Urothelium cell line (cell line): ENCODE data around the gene RHEB.

ENCODE experiments used
- DNase-seq: peaks from one replicate; pipeline ENCODE4 v3.0.0; 2011; ENCODE audit warnings: low spot score, mixed read lengths
- FAIRE-seq: peaks from 2 replicates; lab custom pipeline; 2011; peaks lifted over from hg19 to GRCh38; lab: Jason Lieb, UNC

RHEB gene

DNA sequence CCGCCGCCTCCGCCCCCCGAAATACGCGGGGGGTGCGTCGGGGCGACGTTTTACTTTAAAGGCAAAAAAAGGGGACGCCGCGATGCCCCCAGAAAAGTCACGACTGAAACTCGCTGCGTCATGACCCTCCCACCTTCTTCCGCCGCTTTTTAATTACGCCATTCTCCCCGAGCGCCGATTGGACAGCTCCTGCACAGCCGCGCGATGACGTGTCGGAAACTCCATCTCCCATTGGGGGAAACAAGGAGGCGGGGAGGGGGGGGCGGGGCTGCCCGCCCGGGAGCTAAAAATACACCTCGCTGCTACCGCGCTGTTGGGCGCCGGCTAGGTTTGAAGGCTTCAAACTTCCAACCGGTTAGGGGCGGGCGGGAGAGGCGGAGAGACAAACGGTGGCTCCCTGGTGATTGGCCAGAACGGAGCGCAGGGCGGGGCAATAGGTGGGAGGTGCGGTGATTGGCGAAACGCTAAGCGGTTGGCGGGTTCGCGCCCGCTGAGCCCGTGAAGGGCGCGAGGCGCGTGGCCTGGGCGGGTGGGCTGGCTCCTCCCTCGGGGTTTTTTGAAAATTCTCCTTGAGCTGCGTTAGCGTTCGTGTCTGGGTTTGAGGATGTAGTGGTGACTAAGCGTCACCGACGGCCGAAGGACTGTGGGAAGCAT lies at the start of gene RHEB:
TSS of gene RHEB (minus strand) at position 131 of the 654 bp plus-strand sequence. CDS start 384 bp downstream, outside the sequence.
- DNase-seq (peak; percentile 76), FAIRE-seq (no peak)

DNA sequence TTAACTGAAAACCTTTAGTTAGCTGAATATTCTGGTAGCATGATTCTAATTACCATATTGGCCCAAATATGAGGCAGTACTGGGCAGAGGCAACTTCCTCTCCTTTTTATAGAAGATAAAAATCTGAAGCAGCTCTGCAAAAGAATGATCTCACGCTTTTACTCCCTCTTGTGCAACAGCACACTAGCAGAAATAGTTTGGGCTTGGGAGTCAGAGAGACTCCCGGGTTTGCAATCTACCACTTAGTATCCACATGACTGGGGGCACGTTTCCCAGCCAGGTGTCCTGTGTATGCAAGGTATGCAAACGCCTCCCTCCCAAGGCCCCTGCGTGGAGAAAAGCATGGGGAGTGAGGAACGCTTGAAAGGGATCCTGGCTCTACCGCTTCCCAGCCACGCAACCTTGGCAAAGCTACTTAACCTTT lies 47.2 kb upstream of the RHEB start:
- no peak for DNase-seq
- FAIRE-seq = no peak

- DNase-seq (no peak), FAIRE-seq (no peak)
Observed at GRCh38 chr7:151565541-151565940, 45.8 kb upstream of the RHEB start.

GRCh38 chr7:151560243-151560642 lies 40.5 kb upstream of the RHEB start:
- DNase-seq (no peak), FAIRE-seq (no peak)

GRCh38 chr7:151559557-151560183 lies 40.0 kb upstream of the RHEB start:
- DNase-seq = no peak
- FAIRE-seq = no peak

- FAIRE-seq (no peak), DNase-seq (no peak)
Observed at GRCh38 chr7:151558575-151558974, 38.9 kb upstream of the RHEB start.

DNA sequence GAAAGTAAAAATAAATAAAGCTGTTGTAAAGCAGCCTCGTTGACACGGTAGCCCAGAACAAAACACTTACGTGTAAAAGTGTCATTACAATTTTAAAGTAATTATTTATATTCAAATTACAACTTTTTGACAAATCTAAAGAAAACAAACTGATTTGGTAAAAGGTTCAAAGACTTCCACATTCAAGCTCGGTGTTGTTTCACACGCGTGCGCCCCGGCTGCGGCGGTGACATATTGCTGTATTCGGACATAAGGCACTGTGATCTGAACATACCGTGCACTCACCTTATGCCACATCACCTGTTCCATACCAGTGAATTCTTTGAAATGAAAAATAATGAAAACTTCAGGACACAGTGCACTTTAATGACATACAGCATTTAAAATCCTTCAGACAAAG lies 36.9 kb upstream of the RHEB start:
- FAIRE-seq (no peak), DNase-seq (no peak)

GRCh38 chr7:151553356-151553755 lies 33.7 kb upstream of the RHEB start:
- DNase-seq (no peak), FAIRE-seq (no peak)

GRCh38 chr7:151552352-151553028 lies 32.8 kb upstream of the RHEB start:
- FAIRE-seq = no peak

GRCh38 chr7:151551820-151552219 lies 32.1 kb upstream of the RHEB start:
- DNase-seq = no peak
- FAIRE-seq = no peak

More at GRCh38 chr7:151552352-151553028, 32.8 kb upstream of the RHEB start:
- no peak for DNase-seq

DNA sequence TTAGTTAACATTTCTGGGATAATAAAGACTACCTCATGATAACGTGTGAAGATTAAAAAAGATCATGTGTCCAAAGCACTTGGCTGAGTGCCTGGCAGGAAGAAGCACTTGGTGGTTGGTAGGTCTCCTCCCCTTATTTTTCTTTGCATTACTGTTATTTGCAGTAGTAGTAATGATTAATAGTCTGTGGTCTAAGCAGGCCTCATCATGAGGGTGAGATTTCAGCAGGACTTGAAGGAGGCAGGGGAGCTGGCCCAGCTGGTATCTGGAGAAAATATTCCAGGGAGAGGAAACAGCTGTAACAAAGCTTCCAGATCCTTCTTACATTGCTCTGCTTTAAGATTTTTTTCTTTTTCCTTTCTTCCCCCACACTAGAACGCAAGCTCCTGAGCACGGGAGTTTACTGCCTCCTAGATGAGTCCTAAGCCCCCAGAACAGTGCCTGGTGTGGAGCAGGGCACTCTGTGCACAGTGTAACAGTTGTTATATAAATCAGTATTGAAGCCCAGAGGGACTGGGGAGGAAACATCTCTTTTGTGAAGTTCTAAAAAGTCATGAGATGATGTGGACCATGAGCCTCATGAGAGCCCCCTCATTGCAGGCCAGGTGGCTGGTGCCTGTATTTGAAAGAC lies 31.1 kb upstream of the RHEB start:
- DNase-seq (no peak), FAIRE-seq (no peak)

DNA sequence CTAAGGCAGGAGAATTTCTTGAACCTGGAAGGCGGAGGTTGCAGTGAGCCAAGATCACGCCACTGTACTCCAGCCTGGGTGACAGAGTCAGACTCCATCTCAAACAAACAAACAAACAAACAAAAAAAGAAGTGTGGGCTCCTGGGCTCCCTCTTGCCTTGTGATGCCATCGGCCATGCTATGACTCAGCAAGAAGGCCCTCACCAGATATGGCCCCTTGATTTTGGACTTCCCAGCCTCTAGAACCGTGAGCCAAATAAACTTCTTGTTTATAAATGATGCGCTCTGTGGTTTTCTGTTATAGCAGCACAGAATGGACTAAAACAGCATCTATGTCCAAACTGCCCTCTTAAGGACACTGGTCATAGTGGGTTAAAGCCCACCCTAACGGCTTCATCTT lies 29.9 kb upstream of the RHEB start:
- DNase-seq = no peak
- FAIRE-seq = no peak

DNA sequence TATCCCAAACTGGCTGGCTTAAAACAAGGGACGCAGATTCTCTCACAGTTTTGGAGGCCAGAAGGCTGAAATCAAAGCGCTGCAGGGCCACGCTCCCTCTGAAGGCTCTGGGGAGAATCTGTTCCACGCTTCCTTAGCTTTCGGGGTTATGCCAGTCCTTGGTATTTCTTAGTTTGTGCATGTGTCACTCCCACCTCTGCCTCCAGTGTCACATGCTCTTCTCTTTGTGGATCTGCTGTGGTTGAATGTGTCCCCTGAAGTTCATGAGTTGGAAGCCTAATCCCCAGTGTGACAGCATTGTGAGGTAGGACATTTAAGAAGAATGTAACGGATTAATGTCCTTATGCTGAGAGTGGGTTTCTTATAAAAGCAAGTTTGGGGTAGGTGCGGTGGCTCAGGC lies 29.4 kb upstream of the RHEB start:
- no peak for DNase-seq
- FAIRE-seq = no peak

- no peak for DNase-seq
- FAIRE-seq = no peak
Observed at GRCh38 chr7:151544183-151544582, 24.5 kb upstream of the RHEB start.

DNA sequence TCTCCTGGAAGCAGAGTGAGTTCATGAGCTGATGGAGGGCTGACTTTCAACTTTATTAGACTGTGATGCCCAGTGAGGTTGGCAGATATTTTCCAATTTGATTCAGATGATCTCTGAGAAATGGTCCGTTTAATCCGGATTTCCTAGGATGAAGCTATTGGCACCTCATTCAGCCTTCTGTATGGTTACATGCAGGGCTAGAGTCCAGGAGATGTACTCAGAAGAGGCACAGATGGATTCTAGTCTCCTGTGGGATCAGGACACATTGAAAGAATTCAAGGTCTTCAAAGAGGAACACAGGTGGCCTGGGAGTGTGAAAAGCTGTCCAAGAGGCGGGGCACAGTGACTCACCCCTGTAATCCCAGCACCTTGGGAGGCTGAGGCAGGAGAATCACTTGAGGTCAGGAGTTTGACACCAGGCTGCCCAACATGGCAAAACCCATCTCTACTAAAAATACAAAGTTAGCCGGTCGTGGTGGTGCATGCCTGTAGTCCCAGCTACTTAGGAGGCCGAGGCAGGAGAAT lies 23.0 kb upstream of the RHEB start:
- no peak for DNase-seq
- no peak for FAIRE-seq

GRCh38 chr7:151541709-151542499 lies 22.2 kb upstream of the RHEB start:
- DNase-seq (no peak), FAIRE-seq (no peak)

- FAIRE-seq = no peak
Observed at GRCh38 chr7:151540146-151540545, 20.5 kb upstream of the RHEB start.

DNA sequence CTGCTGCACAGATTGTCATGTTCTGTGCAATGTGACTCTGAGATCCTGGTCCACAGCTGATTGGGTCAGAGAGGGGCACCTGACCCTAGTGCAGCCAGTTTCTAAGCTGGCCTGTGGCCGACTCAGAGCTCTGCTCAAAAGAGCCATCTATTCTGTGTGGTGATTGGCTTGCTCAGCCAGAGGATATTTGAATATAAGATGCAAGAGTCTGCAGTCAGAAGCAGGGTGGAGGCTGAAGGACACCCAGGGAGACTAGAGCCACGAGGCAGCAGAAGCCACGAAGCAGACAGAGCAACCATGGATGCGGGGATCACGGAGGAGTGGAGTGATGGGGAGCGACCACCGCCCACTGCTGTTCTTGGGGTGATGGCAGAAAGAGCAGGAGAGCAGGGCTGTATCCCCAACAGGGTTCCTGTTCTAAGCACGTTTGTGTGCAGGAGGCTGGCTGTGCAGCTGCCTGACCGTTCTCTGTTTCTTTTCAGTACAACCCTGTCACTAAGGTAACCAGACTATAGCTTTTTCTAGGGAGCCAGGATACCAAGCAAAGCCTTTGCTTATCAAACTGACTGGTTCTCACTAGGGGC lies 19.5 kb upstream of the RHEB start:
- DNase-seq = no peak

More at GRCh38 chr7:151540146-151540545, 20.5 kb upstream of the RHEB start:
- DNase-seq = no peak

GRCh38 chr7:151537818-151538561 lies 18.3 kb upstream of the RHEB start:
- DNase-seq = no peak
- no peak for FAIRE-seq

More for the DNA sequence above, 19.5 kb upstream of the RHEB start:
- FAIRE-seq = no peak
